IPS-NIHi11 (cell line): ENCODE measurements around the gene CAMSAP1.
"Not testable (repeated sequence)": the region's sequence is repeated elsewhere in the genome, so short reads cannot be mapped to it uniquely, and the experiment has no call there.

Experiments used
- DNase-seq: peaks from one replicate; pipeline ENCODE4 v3.0.0; 2012; ENCODE audit warnings: mixed read lengths, low spot score

Gene CAMSAP1

GRCh38 chr9:135901031-135901758 lies 6.2 kb downstream of the CAMSAP1 start:
- no peak for DNase-seq

- no peak for DNase-seq
These were observed 8.5 kb downstream of the CAMSAP1 start for GRCh38 chr9:135898634-135899407.

GRCh38 chr9:135896626-135897025 lies 10.7 kb downstream of the CAMSAP1 start:
- no peak for DNase-seq

- no peak for DNase-seq
These were observed 11.1 kb downstream of the CAMSAP1 start for GRCh38 chr9:135896205-135896604.

- no peak for DNase-seq
These were observed 12.0 kb downstream of the CAMSAP1 start for GRCh38 chr9:135895202-135895848.

- DNase-seq: no peak
These were observed 14.2 kb downstream of the CAMSAP1 start for GRCh38 chr9:135893104-135893503.

- DNase-seq: not testable (repeated sequence)
These were observed 15.0 kb downstream of the CAMSAP1 start for GRCh38 chr9:135892327-135892726.

GRCh38 chr9:135891027-135891631 lies 16.2 kb downstream of the CAMSAP1 start:
- DNase-seq: no peak

GRCh38 chr9:135890190-135891026 lies 16.9 kb downstream of the CAMSAP1 start:
- no peak for DNase-seq

- peak; percentile 35 for DNase-seq
These were observed 17.7 kb downstream of the CAMSAP1 start for GRCh38 chr9:135889564-135890189.

- no peak for DNase-seq
These were observed 18.5 kb downstream of the CAMSAP1 start for GRCh38 chr9:135888766-135889394.

GRCh38 chr9:135888126-135888765 lies 19.1 kb downstream of the CAMSAP1 start:
- DNase-seq: no peak

GRCh38 chr9:135887585-135888050 lies 19.7 kb downstream of the CAMSAP1 start:
- peak; percentile 72 for DNase-seq

- DNase-seq: no peak
These were observed 20.3 kb downstream of the CAMSAP1 start for GRCh38 chr9:135887021-135887507.

- no peak for DNase-seq
These were observed 21.0 kb downstream of the CAMSAP1 start for GRCh38 chr9:135886147-135886981.

- no peak for DNase-seq
These were observed 22.1 kb downstream of the CAMSAP1 start for GRCh38 chr9:135885100-135885853.

- no peak for DNase-seq
These were observed 22.9 kb downstream of the CAMSAP1 start for GRCh38 chr9:135884328-135885035.
